Natural killer cell treated with Interleukin-12 subunit alpha and Interleukin-12 subunit beta and Interleukin-15 and Interleukin-18, amount 100 ng/mL, for 72 hours (primary cell): ENCODE data around the gene GLB1L3. TPM values are rescaled to one million over a fixed set of nuclear protein-coding genes. Genes with fewer than 3 reads are reported as not detected.

Experiments used
- ATAC-seq, 2 donors: fragments of 150-1000 bp; cut with Tn5 transposase in 1 of 2; sonication (Bioruptor Pico), chemical (Tn5 transposase) in 1 of 2; 2 replicates each; pipeline ENCODE4 v1.10.0; 2021
- DNase-seq: peaks from one replicate; pipeline ENCODE4 v3.0.0; 2022; ENCODE audit warnings: low spot score
- H3K27ac Mint-ChIP-seq, 2 donors: 1 replicate in 1 of 2; 2 replicates in 1 of 2; pipeline ENCODE4 v1.8.0; 2022; ENCODE audit warnings: mixed read lengths in 2 of 2, mild to moderate bottlenecking in 1 of 2, moderate library complexity in 1 of 2
- H3K27me3 Mint-ChIP-seq, 2 donors: 1 replicate in 1 of 2; 2 replicates in 1 of 2; pipeline ENCODE4 v1.8.0; 2022; ENCODE audit warnings: mixed read lengths in 2 of 2
- H3K36me3 Mint-ChIP-seq: one replicate; pipeline ENCODE4 v1.8.0; 2022; ENCODE audit warnings: mixed read lengths
- H3K4me1 Mint-ChIP-seq, 2 donors: 1 replicate in 1 of 2; 2 replicates in 1 of 2; pipeline ENCODE4 v1.8.0; 2022; ENCODE audit warnings: low read depth in 2 of 2, mixed read lengths in 2 of 2, mild to moderate bottlenecking in 1 of 2
- H3K4me3 Mint-ChIP-seq: one replicate; pipeline ENCODE4 v1.8.0; 2022; ENCODE audit warnings: mixed read lengths
- H3K9me3 Mint-ChIP-seq: 2 replicates; pipeline ENCODE4 v1.8.0; 2022; ENCODE audit warnings: mixed read lengths
- total RNA-seq, 2 donors: library from RNA; stranded (reverse); gene quantifications; one replicate each; pipeline ENCODE4 v1.2.3, GENCODE V29; 2022

Gene GLB1L3
- total RNA-seq, 2 donors from 2014 or later: 1.9 TPM; not detected in 1

GRCh38 chr11:134330611-134331353 lies 54.6 kb downstream of the GLB1L3 start:
- Mint-ChIP-seq H3K4me1 (peaks cover 7 to 21% of the 10 kb centered on the region in 2 donors), H3K27me3 (peaks cover 26 to 37% of the 10 kb centered on the region in 2 donors), H3K4me3 (peak overlapping the region; percentile 81), H3K27ac (no peak overlapping the region), H3K36me3 (no peaks in the 10 kb centered on the region), H3K9me3 (no peaks in the 10 kb centered on the region)
- no peak for DNase-seq
- no peak for ATAC-seq

DNA sequence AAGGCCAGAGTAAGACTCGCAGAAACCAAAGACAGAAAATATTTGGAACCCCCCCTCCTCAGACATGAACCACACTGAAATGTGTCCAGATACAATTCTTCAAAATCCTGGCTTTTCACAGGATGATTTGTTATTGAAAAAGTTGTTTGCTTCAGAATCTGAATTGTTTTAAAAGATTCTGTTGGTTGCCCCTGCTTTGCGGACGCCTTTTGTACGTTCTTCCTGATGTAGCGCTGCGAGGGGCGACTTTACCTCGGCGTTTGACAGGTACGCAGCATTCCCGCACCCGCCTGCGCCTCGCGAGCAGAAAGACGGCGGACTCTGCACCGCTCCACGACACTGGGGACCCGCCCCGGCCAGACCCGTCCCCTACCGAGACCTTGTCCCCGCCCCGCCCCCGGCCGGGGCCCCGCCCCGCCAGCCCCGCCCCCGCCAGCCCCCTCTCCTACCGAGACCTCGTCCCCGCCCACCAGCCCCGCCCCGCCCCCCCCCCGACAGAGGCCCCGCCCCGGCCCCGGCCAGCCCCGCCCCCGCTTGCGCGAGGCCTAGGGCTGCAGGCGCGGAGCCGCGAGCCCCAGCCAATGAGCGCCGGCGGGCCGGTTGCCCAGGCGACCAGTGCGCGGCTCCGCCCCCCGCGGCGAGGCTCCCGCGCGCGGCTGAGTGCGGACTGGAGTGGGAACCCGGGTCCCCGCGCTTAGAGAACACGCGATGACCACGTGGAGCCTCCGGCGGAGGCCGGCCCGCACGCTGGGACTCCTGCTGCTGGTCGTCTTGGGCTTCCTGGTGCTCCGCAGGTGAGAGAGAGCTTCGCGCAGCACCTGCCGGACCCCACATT lies 55.4 kb downstream of the GLB1L3 start, which contains the start of gene GLB1L2:
Gene GLB1L2 (plus strand): TSS at position 635 of the 835 bp plus-strand sequence. CDS start 74 bp downstream, at position 709.
- Mint-ChIP-seq H3K4me3 (peak within 1 kb of the TSS; percentile 81), H3K27me3 (peaks cover 26 to 34% of the 10 kb centered on the region in 2 donors), H3K27ac (no peak within 1 kb of the TSS), H3K36me3 (no peaks in the 10 kb centered on the region), H3K4me1 (peaks cover 7 to 21% of the 10 kb centered on the region in 2 donors), H3K9me3 (no peaks in the 10 kb centered on the region)
- ATAC-seq (peak; percentile 99), DNase-seq (peak; percentile 85)

DNA sequence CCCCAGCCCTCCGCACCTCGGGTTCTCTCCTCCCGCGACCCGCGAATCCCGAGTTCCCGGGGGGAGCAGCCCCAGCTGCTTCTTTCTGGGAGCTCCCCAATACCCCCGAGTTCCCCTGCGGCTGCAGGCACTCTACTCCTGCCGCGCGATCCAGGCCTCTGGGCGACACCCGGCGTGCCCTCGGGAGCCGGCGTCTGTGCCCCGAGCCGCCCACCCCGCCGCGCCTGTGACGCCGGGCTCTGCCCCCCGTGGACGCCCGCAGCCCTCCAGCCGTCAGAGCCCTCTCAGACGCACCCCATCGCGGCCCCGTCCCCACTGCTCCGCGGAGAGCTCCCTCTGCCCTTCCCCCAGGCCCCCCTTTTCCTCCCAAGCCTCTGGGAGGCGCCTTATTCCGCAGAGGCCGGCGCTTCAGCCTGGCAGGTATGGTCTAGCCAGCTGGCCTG lies 56.0 kb downstream of the GLB1L3 start:
- Mint-ChIP-seq H3K4me1 (peaks cover 7 to 21% of the 10 kb centered on the region in 2 donors), H3K27me3 (peaks cover 21 to 30% of the 10 kb centered on the region in 2 donors), H3K9me3 (no peaks in the 10 kb centered on the region), H3K27ac (no peak overlapping the region), H3K4me3 (peak overlapping the region; percentile 77), H3K36me3 (no peaks in the 10 kb centered on the region)
- no peak for DNase-seq
- ATAC-seq: peak; percentile 26 to 61

GRCh38 chr11:134332782-134333181 lies 56.6 kb downstream of the GLB1L3 start:
- H3K36me3 Mint-ChIP-seq: no peaks in the 10 kb centered on the region
- ATAC-seq (no peak), DNase-seq (no peak)
- no peak overlapping the region for H3K27ac Mint-ChIP-seq
- H3K9me3 Mint-ChIP-seq: no peaks in the 10 kb centered on the region
- H3K4me1 Mint-ChIP-seq: peaks cover 7 to 21% of the 10 kb centered on the region in 2 donors
- H3K4me3 Mint-ChIP-seq: peak overlapping the region; percentile 77
- peaks cover 16 to 25% of the 10 kb centered on the region in 2 donors for H3K27me3 Mint-ChIP-seq

DNA sequence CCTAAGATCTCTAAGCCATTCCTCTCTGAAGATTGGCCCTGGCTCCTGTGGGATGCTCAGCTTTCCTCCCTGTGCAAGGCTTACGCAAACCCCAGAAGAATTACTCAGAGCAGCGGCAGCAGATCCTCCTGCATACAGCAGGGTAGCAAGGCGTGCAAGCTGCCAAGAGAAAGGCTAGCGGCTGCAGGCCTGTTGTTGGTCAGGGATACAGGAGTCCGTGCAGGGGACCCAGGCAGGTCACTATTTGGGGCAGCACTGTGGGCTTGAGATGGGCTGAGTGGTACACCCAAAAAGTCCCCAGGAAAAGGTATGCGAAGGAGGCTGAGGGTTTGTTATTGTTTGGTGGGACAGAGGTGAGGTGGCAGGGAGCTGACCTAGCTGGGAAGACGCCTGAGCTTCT lies 57.1 kb downstream of the GLB1L3 start:
- Mint-ChIP-seq H3K4me1 (peaks cover 7 to 21% of the 10 kb centered on the region in 2 donors), H3K4me3 (peak overlapping the region; percentile 77), H3K27ac (no peak overlapping the region), H3K9me3 (no peaks in the 10 kb centered on the region), H3K27me3 (peaks cover 16 to 25% of the 10 kb centered on the region in 2 donors), H3K36me3 (no peaks in the 10 kb centered on the region)
- no peak for DNase-seq
- no peak for ATAC-seq

DNA sequence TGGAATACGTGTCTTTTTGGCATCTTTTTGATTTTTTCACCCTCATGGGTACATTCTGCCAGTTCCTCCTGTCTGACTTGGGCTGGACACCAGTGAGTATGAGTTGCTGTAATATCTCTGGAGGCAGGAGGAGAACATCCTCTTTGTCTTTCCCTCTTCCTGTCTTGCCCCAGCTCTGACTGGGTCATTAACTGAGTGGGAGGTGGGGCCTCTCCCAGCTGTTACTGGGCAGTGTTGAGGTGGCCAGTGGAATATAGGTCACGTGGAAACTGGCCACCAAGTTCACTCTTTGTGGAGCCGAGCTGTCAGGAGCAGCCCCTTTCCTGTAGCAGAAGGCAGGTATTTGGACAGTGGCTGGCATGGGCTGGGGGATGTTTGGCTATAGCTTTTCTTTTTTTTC lies 57.8 kb downstream of the GLB1L3 start:
- Mint-ChIP-seq H3K27me3 (peaks cover 16 to 25% of the 10 kb centered on the region in 2 donors), H3K27ac (no peak overlapping the region), H3K4me3 (peak overlapping the region; percentile 77), H3K9me3 (no peaks in the 10 kb centered on the region), H3K4me1 (peaks cover 7 to 21% of the 10 kb centered on the region in 2 donors), H3K36me3 (no peaks in the 10 kb centered on the region)
- DNase-seq (no peak), ATAC-seq (no peak)

GRCh38 chr11:134334796-134335571 lies 58.8 kb downstream of the GLB1L3 start:
- Mint-ChIP-seq H3K4me1 (peaks cover 7 to 21% of the 10 kb centered on the region in 2 donors), H3K9me3 (no peaks in the 10 kb centered on the region), H3K4me3 (no peak overlapping the region)

GRCh38 chr11:134337051-134337450 lies 60.9 kb downstream of the GLB1L3 start:
- no peaks in the 10 kb centered on the region for H3K9me3 Mint-ChIP-seq
- ATAC-seq (no peak), DNase-seq (no peak)
- no peak overlapping the region for H3K4me3 Mint-ChIP-seq
- no peaks in the 10 kb centered on the region for H3K36me3 Mint-ChIP-seq
- peaks cover 2 to 12% of the 10 kb centered on the region in 2 donors for H3K4me1 Mint-ChIP-seq
- peaks cover 7 to 20% of the 10 kb centered on the region in 2 donors for H3K27me3 Mint-ChIP-seq
- H3K27ac Mint-ChIP-seq: no peak overlapping the region

More at GRCh38 chr11:134334796-134335571, 58.8 kb downstream of the GLB1L3 start:
- Mint-ChIP-seq H3K27ac (no peak overlapping the region), H3K36me3 (no peaks in the 10 kb centered on the region), H3K27me3 (peaks cover 16 to 25% of the 10 kb centered on the region in 2 donors)
- no peak for DNase-seq
- no peak for ATAC-seq

- H3K9me3 Mint-ChIP-seq: no peaks in the 10 kb centered on the region
- no peak overlapping the region for H3K4me3 Mint-ChIP-seq
These were observed 61.9 kb downstream of the GLB1L3 start for GRCh38 chr11:134338068-134338467.

DNA sequence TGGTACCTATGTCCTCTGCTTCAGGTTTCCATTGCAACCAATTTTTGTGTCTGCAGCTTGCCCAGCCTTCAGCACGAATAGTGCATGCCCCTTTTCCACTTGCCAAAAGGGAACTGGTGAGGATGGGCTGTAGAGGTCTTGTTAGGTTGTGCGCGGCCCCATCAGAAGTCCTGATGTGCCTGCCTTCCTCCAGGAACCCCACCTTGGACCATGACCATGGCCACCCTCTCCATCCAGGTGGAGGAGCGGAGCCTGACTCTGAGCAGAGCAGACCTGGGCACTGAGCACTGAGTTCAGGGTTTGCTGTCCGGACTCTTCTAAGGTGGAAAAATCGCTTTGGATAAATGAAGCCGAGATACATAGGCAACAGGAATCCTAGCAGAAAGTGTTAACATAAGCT lies 62.5 kb downstream of the GLB1L3 start:
- DNase-seq (no peak), ATAC-seq (no peak)
- Mint-ChIP-seq H3K4me1 (no peaks in the 10 kb centered on the region), H3K36me3 (no peaks in the 10 kb centered on the region), H3K27me3 (peaks cover 0 to 9% of the 10 kb centered on the region in 2 donors), H3K4me3 (no peak overlapping the region), H3K27ac (no peak overlapping the region), H3K9me3 (no peaks in the 10 kb centered on the region)

More at GRCh38 chr11:134338068-134338467, 61.9 kb downstream of the GLB1L3 start:
- peaks cover 0 to 4% of the 10 kb centered on the region in 2 donors for H3K4me1 Mint-ChIP-seq
- no peak for ATAC-seq
- H3K27me3 Mint-ChIP-seq: peaks cover 2 to 14% of the 10 kb centered on the region in 2 donors
- H3K36me3 Mint-ChIP-seq: no peaks in the 10 kb centered on the region
- no peak for DNase-seq
- H3K27ac Mint-ChIP-seq: no peak overlapping the region

DNA sequence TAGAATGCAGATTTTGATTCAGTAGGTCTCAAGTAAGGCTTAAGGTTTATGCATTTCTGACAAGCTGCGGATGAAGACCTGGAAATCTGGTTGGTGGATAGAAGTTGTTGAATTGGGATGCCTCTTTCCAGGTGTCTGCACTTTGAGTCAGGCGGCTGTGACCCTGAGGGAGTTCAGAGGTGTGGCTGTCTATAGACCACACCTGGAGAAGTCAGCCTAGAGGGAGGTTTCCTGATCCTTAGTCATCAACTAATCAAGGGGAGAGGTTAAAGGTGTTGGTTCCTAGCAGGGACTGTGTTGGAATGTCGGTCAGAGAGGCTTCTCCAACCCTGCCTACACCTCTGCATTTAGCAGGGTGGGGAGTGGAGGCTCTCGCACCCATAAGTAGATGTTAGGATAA lies 63.6 kb downstream of the GLB1L3 start:
- no peak overlapping the region for H3K4me3 Mint-ChIP-seq
- no peaks in the 10 kb centered on the region for H3K4me1 Mint-ChIP-seq
- no peak for DNase-seq

GRCh38 chr11:134340354-134340964 lies 64.3 kb downstream of the GLB1L3 start:
- Mint-ChIP-seq H3K36me3 (no peaks in the 10 kb centered on the region), H3K27me3 (no peaks in the 10 kb centered on the region), H3K9me3 (no peaks in the 10 kb centered on the region), H3K27ac (no peak overlapping the region), H3K4me1 (no peaks in the 10 kb centered on the region), H3K4me3 (no peak overlapping the region)
- no peak for DNase-seq
- no peak for ATAC-seq

More for the DNA sequence above, 63.6 kb downstream of the GLB1L3 start:
- Mint-ChIP-seq H3K27me3 (peaks cover 0 to 6% of the 10 kb centered on the region in 2 donors), H3K27ac (no peak overlapping the region), H3K9me3 (no peaks in the 10 kb centered on the region), H3K36me3 (no peaks in the 10 kb centered on the region)
- ATAC-seq: no peak
